Right atrium auricular region (tissue), 2 donors: ENCODE measurements around the gene TMX3. TPM values are rescaled to one million over a fixed set of nuclear protein-coding genes. Genes with fewer than 3 reads are reported as not detected.
A peak's percentile ranks its signal among the peaks of the same experiment; 100 is the strongest.

Source experiments
- DNase-seq: peaks from one replicate; pipeline ENCODE4 v3.0.0-alpha.2; 2019; ENCODE audit warnings: low spot score
- H3K27ac ChIP-seq, 2 donors: fragments of 200-600 bp; sonication (generic); 1 replicate in 1 of 2; 2 replicates in 1 of 2; pipeline ENCODE4 v1.5.1; 2016 to 2019
- H3K27me3 ChIP-seq, 2 donors: fragments of 200-600 bp; sonication (generic); one replicate each; pipeline versions ENCODE4 v1.5.1 to v1.6.0; 2017 to 2019
- H3K36me3 ChIP-seq: fragments of 200-600 bp; sonication (generic); one replicate; pipeline ENCODE4 v1.5.1; 2016
- H3K4me1 ChIP-seq, 2 donors: fragments of 200-600 bp; sonication (generic); one replicate each; pipeline versions ENCODE4 v1.5.1 to v1.6.0; 2017 to 2019
- H3K4me3 ChIP-seq, 2 donors: fragments of 200-600 bp; sonication (generic); 1 replicate in 1 of 2; 2 replicates in 1 of 2; pipeline ENCODE4 v1.5.1; 2017 to 2019; ENCODE audit warnings: mild to moderate bottlenecking in 1 of 2, moderate library complexity in 1 of 2
- H3K9me3 ChIP-seq, 2 donors: fragments of 200-600 bp; sonication (generic); one replicate each; pipeline ENCODE4 v1.5.1; 2019
- CTCF ChIP-seq, 2 donors: fragments of 200-600 bp; sonication (generic); IDR thresholded peaks; one replicate each; pipeline ENCODE4 v1.5.1; 2019; ENCODE audit warnings: antibody characterized with exemption in 2 of 2
- total RNA-seq, 2 donors: library from RNA; depleted of rRNA; stranded (reverse); fragments of >200 nt; gene quantifications; one replicate each; pipeline ENCODE4 v1.1.0, GENCODE V29; 2016

The TMX3 gene
- total RNA-seq, 2 donors from 2014 or later = 17.7 to 27.6 TPM

- no peak for DNase-seq
- Histone ChIP-seq H3K4me1 (no peaks in the 10 kb centered on the region), H3K27me3 (no peaks in the 10 kb centered on the region), H3K4me3 (no peak overlapping the region), H3K9me3 (no peaks in the 10 kb centered on the region), H3K36me3 (no peaks in the 10 kb centered on the region), H3K27ac (no peak overlapping the region)
- TF ChIP-seq CTCF (IDR thresholded peaks at IDR 0.05) = no peak
These were observed 49.3 kb downstream of the TMX3 start for GRCh38 chr18:68665628-68666027.

- H3K36me3 ChIP-seq = no peaks in the 10 kb centered on the region
- H3K4me1 ChIP-seq = no peaks in the 10 kb centered on the region
- TF ChIP-seq CTCF (IDR thresholded peaks at IDR 0.05) = no peak
- H3K4me3 ChIP-seq = no peak overlapping the region
- H3K9me3 ChIP-seq = no peaks in the 10 kb centered on the region
- DNase-seq = no peak
- H3K27me3 ChIP-seq = no peaks in the 10 kb centered on the region
- no peak overlapping the region for H3K27ac ChIP-seq
These were observed 52.2 kb downstream of the TMX3 start for GRCh38 chr18:68662754-68663153.

- peak; percentile 21 to 70 for TF ChIP-seq CTCF (IDR thresholded peaks at IDR 0.05)
- DNase-seq = no peak
- H3K36me3 ChIP-seq = no peaks in the 10 kb centered on the region
- no peaks in the 10 kb centered on the region for H3K9me3 ChIP-seq
- H3K4me3 ChIP-seq = no peak overlapping the region
- H3K27ac ChIP-seq = no peak overlapping the region
- H3K27me3 ChIP-seq = no peaks in the 10 kb centered on the region
- H3K4me1 ChIP-seq = no peaks in the 10 kb centered on the region
These were observed 54.3 kb downstream of the TMX3 start for GRCh38 chr18:68660354-68661183.

GRCh38 chr18:68648191-68648590, 66.7 kb downstream of the TMX3 start:
- DNase-seq = no peak
- no peaks in the 10 kb centered on the region for H3K36me3 ChIP-seq
- H3K4me1 ChIP-seq = no peaks in the 10 kb centered on the region
- H3K4me3 ChIP-seq = no peak overlapping the region
- H3K27me3 ChIP-seq = no peaks in the 10 kb centered on the region
- no peak overlapping the region for H3K27ac ChIP-seq
- TF ChIP-seq CTCF (IDR thresholded peaks at IDR 0.05) = no peak
- H3K9me3 ChIP-seq = no peaks in the 10 kb centered on the region

GRCh38 chr18:68642003-68642402, 72.9 kb downstream of the TMX3 start:
- DNase-seq = no peak
- Histone ChIP-seq H3K4me3 (no peak overlapping the region), H3K27me3 (no peaks in the 10 kb centered on the region), H3K9me3 (peaks cover 0 to 3% of the 10 kb centered on the region in 2 donors), H3K36me3 (no peaks in the 10 kb centered on the region), H3K4me1 (no peaks in the 10 kb centered on the region), H3K27ac (no peak overlapping the region)
- no peak for TF ChIP-seq CTCF (IDR thresholded peaks at IDR 0.05)

GRCh38 chr18:68640861-68641260, 74.0 kb downstream of the TMX3 start:
- Histone ChIP-seq H3K36me3 (no peaks in the 10 kb centered on the region), H3K4me3 (no peak overlapping the region), H3K9me3 (peaks cover 0 to 3% of the 10 kb centered on the region in 2 donors), H3K27ac (no peak overlapping the region), H3K4me1 (no peaks in the 10 kb centered on the region), H3K27me3 (no peaks in the 10 kb centered on the region)
- no peak for DNase-seq
- no peak for TF ChIP-seq CTCF (IDR thresholded peaks at IDR 0.05)
